Heart right ventricle (tissue), 16 donors: ENCODE measurements around the gene PDE4A. TPM values are rescaled to one million over a fixed set of nuclear protein-coding genes. Genes with fewer than 3 reads are reported as not detected.
A peak's percentile ranks its signal among the peaks of the same experiment; 100 is the strongest.
"Not testable (repeated sequence)": the region's sequence is repeated elsewhere in the genome, so short reads cannot be mapped to it uniquely, and the experiment has no call there.

ENCODE experiments used
- ATAC-seq, 8 donors: fragments of 200-7000 bp; cut with Tn5 transposase; one replicate each; pipeline ENCODE4 v1.9.1; 2020; ENCODE audit warnings: mild to moderate bottlenecking in 8 of 8, moderate library complexity in 8 of 8, moderate number of reproducible peaks in 1 of 8
- DNase-seq, 2 donors: peaks; one replicate each; pipeline ENCODE4 v3.0.0-alpha.2; 2020
- H3K27ac ChIP-seq, 10 donors: fragments of 200-600 bp; sonication (generic) in 2 of 10; one replicate each; pipeline versions ENCODE4 v1.5.0 to v1.8.0; 2020 to 2022; ENCODE audit warnings: mild to moderate bottlenecking in 3 of 10
- H3K27me3 ChIP-seq, 7 donors: fragments of 200-600 bp; one replicate each; pipeline ENCODE4 v1.8.0; 2021 to 2022; ENCODE audit warnings: mild to moderate bottlenecking in 2 of 7
- H3K36me3 ChIP-seq, 9 donors: fragments of 200-600 bp; sonication (generic) in 1 of 9; one replicate each; pipeline versions ENCODE4 v1.5.0 to v1.8.0; 2020 to 2022; ENCODE audit warnings: mild to moderate bottlenecking in 2 of 9
- H3K4me1 ChIP-seq, 9 donors: fragments of 200-600 bp; sonication (generic) in 1 of 9; one replicate each; pipeline versions ENCODE4 v1.5.0 to v1.8.0; 2020 to 2022; ENCODE audit warnings: mild to moderate bottlenecking in 4 of 9
- H3K4me3 ChIP-seq, 10 donors: fragments of 200-600 bp; sonication (generic) in 2 of 10; one replicate each; pipeline versions ENCODE4 v1.5.0 to v1.8.0; 2020 to 2022; ENCODE audit warnings: mild to moderate bottlenecking in 7 of 10, moderate library complexity in 2 of 10
- H3K9me3 ChIP-seq, 11 donors: fragments of 200-600 bp in 10 of 11; sonication (generic) in 2 of 11; one replicate each; pipeline versions ENCODE4 v1.5.0 to v1.8.0; 2013 to 2022; ENCODE audit warnings: mild to moderate bottlenecking in 2 of 11, control low read depth in 1 of 11, moderate library complexity in 1 of 11
- CTCF ChIP-seq, 9 donors: fragments of 200-600 bp; sonication (generic) in 2 of 9; IDR thresholded peaks; one replicate each; pipeline versions ENCODE4 v1.5.0 to v1.8.0; 2021 to 2022; ENCODE audit warnings: antibody characterized with exemption in 9 of 9, mild to moderate bottlenecking in 5 of 9, moderate library complexity in 1 of 9
- WGBS, 2 donors: extraction: QIAGEN DNeasy Blood & Tissue Kit; methylation state at CpG; one replicate each; pipeline ENCODE4 v1.1.7; 2013; ENCODE audit warnings: inconsistent platforms in 1 of 2; 5-methylcytosine and 5-hydroxymethylcytosine counted together
- intact Hi-C, 10 donors: fragments of 100-400 bp; cut with DNase I; formaldehyde crosslinking; loops; one replicate each; pipeline versions ENCODE4 v1.11.1 to v1.14.2; 2022
- polyA plus RNA-seq, 2 donors: library from polyadenylated mRNA; stranded (reverse); fragments of 200-250 nt; gene quantifications; one replicate each; pipeline ENCODE4 v1.2.3, GENCODE V29; 2013
- total RNA-seq, 10 donors: library from RNA; stranded (reverse); fragmentation: NEBNext Ultra II Directional in 3 of 10; extraction: Animal tissue kit (Norgen Biotek cat#: 25700) in 3 of 10; gene quantifications; one replicate each; pipeline versions ENCODE4 v1.2.1 to v1.2.4, GENCODE V29; 2021 to 2023
- donor health status: Arrhythmogenic right ventricular cardiomyopathy.
- donor health status: ischemic (EF 13 %, LVEDD 7.1; RV severe dilation, severe dysfunction).
- donor health status: healthy with polysubstance abuse.
- donor health status: DM: no; HTN: yes; CAD: no.
- donor health status: DM: no; HTN: no; CAD: no.
- donor health status: ischemic (EF 25% LVEDD 6.9; RV normal size, moderate dysfunction).
- donor health status: ischemic (EF 25% LVEDD 5.7; RV mildly dilated, moderate dysfunction).
- donor health status: healthy.
- donor health status: DM: yes; HTN: yes; CAD: no.
- donor health status: Ischemic cardiomyopathy.
- donor health status: ischemic (EF 35%, LVEDD 5.7; RV mildly dilated, moderate dysfunction).
- donor health status: nonischemic (EF 11% LVEDD 7.7; RV severe dilation, severe dysfunction).
- donor health status: DM: yes; HTN: yes; CAD: no.
- donor health status: PGD.
- donor health status: ischemic (EF 29% LVEDD 5.4; RV normal size, mild dysfunction).
- donor health status: nonischemic (EF 23%, LVEDD 6.1; RV moderate dilation, normal function).

Gene PDE4A
- total and polyA plus RNA-seq, 12 donors, result 3.5 to 50.7 (median 17.0) TPM

GRCh38 chr19:10406191-10406590 is 14.1 kb upstream of the PDE4A start:
- H3K4me3 ChIP-seq, result no peak overlapping the region
- H3K27ac ChIP-seq, result peak overlapping the region in 1 of 10 donors; percentile 34
- DNase-seq (no peak), ATAC-seq (no peak)
- peaks cover 13 to 74% (median 32%) of the 10 kb centered on the region in 9 donors for H3K4me1 ChIP-seq
- intact Hi-C loops, result loop anchor here in 4 of 10 donors (10.0 kb wide), 3 partner anchors 69 to 169 kb away; partner anchors contain the start of genes CDKN2D (in 1 of the 4) and KRI1 (in 1 of the 4)
- WGBS, 2 donors, result 78 to 81% methylated on average over 6 of the region's 6 CpGs
- H3K27me3 ChIP-seq, result peaks cover 6 to 30% (median 26%) of the 10 kb centered on the region in 7 donors
- no peak for TF ChIP-seq CTCF (IDR thresholded peaks at IDR 0.05)
- peaks cover 0 to 2% (median 0%) of the 10 kb centered on the region in 9 donors for H3K36me3 ChIP-seq
- H3K9me3 ChIP-seq, result no peaks in the 10 kb centered on the region

GRCh38 chr19:10407096-10407495 is 13.2 kb upstream of the PDE4A start:
- Histone ChIP-seq H3K27ac (peak overlapping the region in 1 of 10 donors; percentile 0), H3K4me1 (peaks cover 10 to 73% (median 26%) of the 10 kb centered on the region in 9 donors), H3K27me3 (peaks cover 6 to 30% (median 26%) of the 10 kb centered on the region in 7 donors), H3K9me3 (no peaks in the 10 kb centered on the region), H3K36me3 (no peaks in the 10 kb centered on the region), H3K4me3 (no peak overlapping the region)
- ATAC-seq (no peak), DNase-seq (no peak)
- TF ChIP-seq CTCF (IDR thresholded peaks at IDR 0.05), result no peak
- intact Hi-C loops, result loop anchor here in 4 of 10 donors (10.0 kb wide), 3 partner anchors 68 to 168 kb away; partner anchors contain the start of genes CDKN2D (in 1 of the 4) and KRI1 (in 1 of the 4)

- H3K4me3 ChIP-seq, result peak overlapping the region in 1 of 10 donors; percentile 5
- peak in 6 of 8 donors; percentile 1 to 40 (median 28) for ATAC-seq
- peaks cover 6 to 74% (median 25%) of the 10 kb centered on the region in 9 donors for H3K4me1 ChIP-seq
- H3K27me3 ChIP-seq, result peaks cover 6 to 30% (median 26%) of the 10 kb centered on the region in 7 donors
- WGBS, 2 donors, result 61 to 67% methylated on average over 18 of the region's 18 CpGs
- intact Hi-C loops, result loop anchor here in 4 of 10 donors (10.0 kb wide), 3 partner anchors 66 to 166 kb away; partner anchors contain the start of genes CDKN2D (in 1 of the 4) and KRI1 (in 1 of the 4)
- no peaks in the 10 kb centered on the region for H3K9me3 ChIP-seq
- H3K27ac ChIP-seq, result peak overlapping the region in 2 of 10 donors; percentile 9 to 86
- no peak for TF ChIP-seq CTCF (IDR thresholded peaks at IDR 0.05)
- DNase-seq, result no peak
- H3K36me3 ChIP-seq, result no peaks in the 10 kb centered on the region
These were observed 11.6 kb upstream of the PDE4A start for GRCh38 chr19:10408511-10409283.

- DNase-seq, H3K36me3 ChIP-seq, H3K27ac ChIP-seq, H3K4me3 ChIP-seq, H3K9me3 ChIP-seq, ATAC-seq, intact Hi-C loops: not testable (repeated sequence)
- Histone ChIP-seq H3K4me1 (peaks cover 0 to 62% (median 16%) of the 10 kb centered on the region in 9 donors), H3K27me3 (peaks cover 0 to 12% (median 6%) of the 10 kb centered on the region in 7 donors)
- 80 to 86% methylated on average over 5 of the region's 5 CpGs for WGBS, 2 donors
These were observed 9.1 kb upstream of the PDE4A start for GRCh38 chr19:10411224-10411623.
